Measurements from ENCODE around the gene SETD1B.
A peak's percentile ranks its signal among the peaks of the same experiment; 100 is the strongest.

Gene SETD1B

GRCh38 chr12:121810234-121810817 is 6.5 kb downstream of the SETD1B start:
- no peak for DNase-seq

GRCh38 chr12:121810833-121811433 is 7.1 kb downstream of the SETD1B start:
- no peak for DNase-seq

- DNase-seq = peak; percentile 82
These were observed 7.9 kb downstream of the SETD1B start for GRCh38 chr12:121811434-121812319.

DNA sequence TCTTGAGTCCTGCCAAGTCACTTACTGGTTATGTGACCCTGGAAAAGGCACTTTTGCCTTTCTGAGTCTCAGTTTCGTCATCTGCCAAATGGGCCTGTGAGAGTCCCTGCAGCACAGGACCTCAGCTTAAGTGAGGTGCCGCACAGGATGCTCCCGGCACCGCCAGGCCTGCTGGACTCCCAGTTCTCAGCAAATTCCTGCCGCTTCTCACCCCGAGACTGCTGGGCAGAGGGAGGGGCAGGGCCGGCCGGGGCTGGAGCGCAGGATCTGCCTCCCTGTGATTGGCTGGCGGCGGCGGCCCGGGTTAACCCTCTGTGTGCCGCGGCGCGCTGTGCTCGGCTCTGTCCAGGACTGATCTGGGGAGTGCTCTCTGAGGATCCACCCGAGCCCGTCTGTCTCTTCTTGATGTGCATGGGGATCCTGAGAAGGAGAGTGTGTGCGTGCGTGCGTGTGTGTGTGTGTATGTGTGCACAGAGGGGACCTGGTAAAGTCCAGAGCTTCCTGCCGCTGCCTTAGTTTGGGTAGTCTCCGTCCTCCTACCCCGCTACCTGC is 8.6 kb downstream of the SETD1B start:
- DNase-seq = peak; percentile 79

GRCh38 chr12:121812921-121813896 is 9.4 kb downstream of the SETD1B start:
- DNase-seq = no peak

- no peak for DNase-seq
These were observed 10.1 kb downstream of the SETD1B start for GRCh38 chr12:121813951-121814350.

DNA sequence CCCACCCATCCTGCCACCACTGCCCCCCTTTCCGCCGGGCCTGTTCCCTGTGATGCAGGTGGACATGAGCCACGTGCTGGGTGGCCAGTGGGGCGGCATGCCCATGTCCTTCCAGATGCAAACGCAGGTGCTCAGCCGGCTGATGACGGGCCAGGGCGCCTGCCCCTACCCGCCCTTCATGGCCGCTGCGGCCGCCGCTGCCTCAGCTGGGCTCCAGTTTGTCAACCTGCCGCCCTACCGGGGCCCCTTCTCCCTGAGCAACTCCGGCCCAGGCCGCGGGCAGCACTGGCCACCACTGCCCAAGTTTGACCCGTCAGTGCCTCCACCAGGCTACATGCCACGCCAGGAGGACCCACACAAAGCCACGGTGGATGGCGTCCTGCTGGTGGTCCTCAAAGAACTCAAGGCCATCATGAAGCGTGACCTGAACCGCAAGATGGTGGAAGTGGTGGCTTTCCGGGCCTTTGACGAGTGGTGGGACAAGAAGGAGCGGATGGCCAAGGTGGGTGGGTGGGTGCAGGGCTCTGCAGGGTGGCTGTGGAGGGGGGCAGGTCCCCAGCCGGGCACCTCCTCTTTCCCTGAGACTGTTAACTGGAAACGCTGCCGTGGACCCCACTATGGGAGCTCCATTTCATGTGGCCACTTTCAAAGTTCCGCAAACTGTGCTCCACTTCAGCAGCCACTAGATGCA is 10.8 kb downstream of the SETD1B start:
- no peak for DNase-seq

- no peak for DNase-seq
These were observed 11.5 kb downstream of the SETD1B start for GRCh38 chr12:121815263-121815662.

GRCh38 chr12:121816925-121817647 is 13.3 kb downstream of the SETD1B start:
- no peak for DNase-seq

GRCh38 chr12:121817648-121818043 is 13.8 kb downstream of the SETD1B start:
- no peak for DNase-seq

GRCh38 chr12:121819212-121819949 is 15.6 kb downstream of the SETD1B start:
- DNase-seq = no peak

GRCh38 chr12:121820056-121820455 is 16.2 kb downstream of the SETD1B start:
- no peak for DNase-seq

DNA sequence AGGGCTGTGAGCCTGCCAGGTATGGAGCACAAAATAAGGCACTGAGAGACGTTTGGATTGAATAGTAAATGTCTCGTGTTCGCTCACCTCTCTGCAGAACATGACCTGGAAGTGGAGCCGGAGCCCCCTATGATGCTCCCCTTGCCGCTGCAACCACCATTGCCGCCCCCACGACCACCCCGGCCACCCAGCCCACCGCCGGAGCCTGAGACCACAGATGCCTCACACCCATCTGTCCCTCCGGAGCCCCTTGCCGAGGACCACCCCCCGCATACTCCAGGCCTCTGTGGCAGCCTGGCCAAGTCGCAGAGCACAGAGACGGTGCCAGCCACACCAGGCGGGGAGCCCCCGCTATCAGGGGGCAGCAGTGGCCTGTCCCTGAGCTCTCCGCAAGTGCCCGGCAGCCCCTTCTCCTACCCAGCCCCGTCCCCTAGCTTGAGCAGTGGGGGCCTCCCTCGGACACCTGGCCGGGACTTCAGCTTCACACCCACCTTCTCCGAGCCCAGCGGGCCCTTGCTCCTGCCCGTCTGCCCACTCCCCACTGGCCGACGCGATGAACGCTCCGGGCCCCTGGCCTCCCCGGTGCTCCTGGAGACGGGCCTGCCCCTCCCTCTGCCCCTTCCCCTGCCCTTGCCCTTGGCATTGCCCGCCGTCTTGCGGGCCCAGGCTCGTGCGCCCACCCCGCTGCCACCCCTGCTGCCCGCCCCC is 18.7 kb downstream of the SETD1B start:
- DNase-seq = no peak

- no peak for DNase-seq
These were observed 19.4 kb downstream of the SETD1B start for GRCh38 chr12:121823101-121823726.

DNA sequence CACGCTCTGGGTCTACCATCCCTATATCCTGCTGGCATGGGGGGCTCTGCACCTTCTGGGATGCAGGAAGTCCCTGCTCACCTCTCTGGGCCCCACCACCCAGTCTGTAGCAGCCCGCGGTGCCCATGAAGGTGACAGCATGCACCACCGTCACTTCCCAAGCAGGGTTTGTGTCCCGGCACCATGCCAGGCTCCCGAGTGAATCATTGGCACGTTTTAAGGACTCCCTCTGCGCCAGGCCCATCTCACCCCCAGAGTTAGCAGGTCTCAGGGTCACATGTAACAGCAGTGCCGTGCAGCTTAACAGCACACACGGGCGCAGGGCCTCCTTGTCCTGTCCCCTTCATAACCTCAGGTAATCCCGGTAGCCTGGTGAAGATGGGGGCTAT is 19.9 kb downstream of the SETD1B start:
- DNase-seq = no peak

GRCh38 chr12:121825041-121825523 is 21.3 kb downstream of the SETD1B start:
- no peak for DNase-seq

GRCh38 chr12:121826318-121827150 is 22.7 kb downstream of the SETD1B start:
- peak; percentile 55 for DNase-seq
